BLaER1 treated with 17β-estradiol and CSF1 and Interleukin-3, amounts not matched to agents 10 nM and 100 nM (cell line): ENCODE measurements around the gene IRF2BP2.
A peak's percentile ranks its signal among the peaks of the same experiment; 100 is the strongest.

Experiments used
- H3K27ac ChIP-seq, 11 experiments: shearing (Covaris generic); formaldehyde crosslinking; 2 replicates each; pipeline ENCODE4 v1.8.1; 2022
- H3K27me3 ChIP-seq, 11 experiments: shearing (Covaris generic); formaldehyde crosslinking; 2 replicates each; pipeline ENCODE4 v1.8.1; 2022
- H3K36me3 ChIP-seq, 11 experiments: shearing (Covaris generic); formaldehyde crosslinking; 2 replicates each; pipeline ENCODE4 v1.8.1; 2022
- H3K4me1 ChIP-seq, 10 experiments: shearing (Covaris generic); formaldehyde crosslinking; 2 replicates each; pipeline ENCODE4 v1.8.1; 2022
- H3K4me2 ChIP-seq, 11 experiments: shearing (Covaris generic); formaldehyde crosslinking; 2 replicates each; pipeline ENCODE4 v1.8.1; 2022
- H3K4me3 ChIP-seq, 10 experiments: shearing (Covaris generic); formaldehyde crosslinking; 2 replicates each; pipeline ENCODE4 v1.8.1; 2022
- H3K9ac ChIP-seq, 11 experiments: shearing (Covaris generic); formaldehyde crosslinking; 2 replicates each; pipeline ENCODE4 v1.8.1; 2022
- H3K9me3 ChIP-seq, 11 experiments: shearing (Covaris generic); formaldehyde crosslinking; replicated peaks in 1 of 11; 2 replicates each; pipeline ENCODE4 v1.8.1; 2022
- H4K20me1 ChIP-seq, 11 experiments: shearing (Covaris generic); formaldehyde crosslinking; 2 replicates each; pipeline ENCODE4 v1.8.1; 2022
- Cebpa-rat ChIP-seq, 11 experiments: shearing (Covaris generic); IDR thresholded peaks; 2 replicates each; pipeline ENCODE4 v1.8.1; 2022

Gene IRF2BP2

GRCh38 chr1:234586304-234586703 is 23.7 kb downstream of the IRF2BP2 start:
- peaks cover 0 to 25% (median 7%) of the 10 kb centered on the region in 11 experiments; a peak in 10 of 22 replicates for H3K9me3 ChIP-seq
- H3K27me3 ChIP-seq: no peaks in the 10 kb centered on the region
- H4K20me1 ChIP-seq: no peaks in the 10 kb centered on the region
- H3K4me3 ChIP-seq: no peak overlapping the region
- H3K4me2 ChIP-seq: peak overlapping the region in 5 of 11 experiments; percentile 1 to 72 (median 19); a peak in 6 of 22 replicates
- H3K9ac ChIP-seq: no peak overlapping the region
- TF ChIP-seq Cebpa-rat (IDR thresholded peaks at IDR 0.05): no peak
- peaks cover 11 to 26% (median 21%) of the 10 kb centered on the region in 10 experiments; a peak in 18 of 20 replicates for H3K4me1 ChIP-seq
- peaks cover 0 to 8% (median 0%) of the 10 kb centered on the region in 11 experiments; a peak in 2 of 22 replicates for H3K36me3 ChIP-seq
- no peak overlapping the region for H3K27ac ChIP-seq

GRCh38 chr1:234585330-234586055 is 24.5 kb downstream of the IRF2BP2 start:
- Histone ChIP-seq H4K20me1 (no peaks in the 10 kb centered on the region), H3K4me1 (peaks cover 11 to 26% (median 21%) of the 10 kb centered on the region in 10 experiments; a peak in 18 of 20 replicates), H3K4me2 (peak overlapping the region in 4 of 11 experiments; percentile 1 to 42 (median 27); a peak in 5 of 22 replicates), H3K9ac (no peak overlapping the region), H3K4me3 (no peak overlapping the region), H3K27me3 (no peaks in the 10 kb centered on the region), H3K27ac (no peak overlapping the region), H3K9me3 (peaks cover 0 to 17% (median 0%) of the 10 kb centered on the region in 11 experiments; a peak in 3 of 22 replicates), H3K36me3 (0 out of 22 replicates have a peak, but pooled peaks cover 0 to under 1% (median 0%) of the 10 kb centered on the region in 11 experiments)
- no peak for TF ChIP-seq Cebpa-rat (IDR thresholded peaks at IDR 0.05)

DNA sequence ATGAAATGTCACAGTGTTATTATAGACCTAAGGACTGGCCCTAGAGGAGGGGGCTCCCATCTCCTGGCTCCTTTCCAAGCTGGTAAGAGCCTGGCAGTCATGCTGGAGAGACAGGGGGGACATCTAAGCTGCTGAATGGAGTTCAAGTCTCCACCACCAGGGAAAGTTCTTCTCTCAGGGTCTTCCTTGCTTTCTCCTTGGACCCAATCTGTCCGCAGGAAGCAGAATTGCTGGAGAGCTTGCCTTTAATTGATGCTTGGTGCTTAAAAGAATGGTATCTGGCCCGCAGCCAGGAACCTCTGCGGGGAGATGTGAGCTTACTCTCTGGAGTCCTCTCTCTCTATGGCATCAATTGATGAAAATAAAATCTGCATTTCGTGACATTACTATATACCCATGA is 25.1 kb downstream of the IRF2BP2 start:
- Histone ChIP-seq H3K4me2 (peak overlapping the region in 3 of 11 experiments; percentile 20 to 42 (median 34); a peak in 4 of 22 replicates), H3K36me3 (no peaks in the 10 kb centered on the region), H4K20me1 (no peaks in the 10 kb centered on the region), H3K9ac (no peak overlapping the region), H3K9me3 (peaks cover 0 to 12% (median 0%) of the 10 kb centered on the region in 11 experiments; a peak in 2 of 22 replicates), H3K27ac (no peak overlapping the region), H3K4me1 (peaks cover 11 to 26% (median 21%) of the 10 kb centered on the region in 10 experiments; a peak in 18 of 20 replicates), H3K27me3 (no peaks in the 10 kb centered on the region), H3K4me3 (no peak overlapping the region)
- no peak for TF ChIP-seq Cebpa-rat (IDR thresholded peaks at IDR 0.05)

DNA sequence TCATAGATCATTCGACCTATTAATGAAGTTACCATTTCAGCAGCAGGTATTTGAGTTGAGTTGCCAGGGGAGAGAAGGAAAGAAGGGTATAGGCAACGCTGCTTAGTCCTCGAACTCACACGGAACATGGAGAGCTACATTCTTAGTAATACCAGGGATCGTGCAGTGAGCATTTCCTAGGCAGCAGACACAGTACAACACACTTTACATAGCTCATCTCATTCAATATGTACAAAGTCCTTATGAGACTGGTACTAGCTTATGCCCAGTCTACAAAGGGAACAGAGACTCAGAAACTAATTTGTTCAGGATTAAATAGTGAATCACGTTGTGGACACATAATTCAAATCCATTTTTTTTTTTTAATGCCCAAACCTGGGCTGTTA is 25.6 kb downstream of the IRF2BP2 start:
- H3K9ac ChIP-seq: no peak overlapping the region
- H3K4me1 ChIP-seq: peaks cover 11 to 26% (median 20%) of the 10 kb centered on the region in 10 experiments; a peak in 18 of 20 replicates

DNA sequence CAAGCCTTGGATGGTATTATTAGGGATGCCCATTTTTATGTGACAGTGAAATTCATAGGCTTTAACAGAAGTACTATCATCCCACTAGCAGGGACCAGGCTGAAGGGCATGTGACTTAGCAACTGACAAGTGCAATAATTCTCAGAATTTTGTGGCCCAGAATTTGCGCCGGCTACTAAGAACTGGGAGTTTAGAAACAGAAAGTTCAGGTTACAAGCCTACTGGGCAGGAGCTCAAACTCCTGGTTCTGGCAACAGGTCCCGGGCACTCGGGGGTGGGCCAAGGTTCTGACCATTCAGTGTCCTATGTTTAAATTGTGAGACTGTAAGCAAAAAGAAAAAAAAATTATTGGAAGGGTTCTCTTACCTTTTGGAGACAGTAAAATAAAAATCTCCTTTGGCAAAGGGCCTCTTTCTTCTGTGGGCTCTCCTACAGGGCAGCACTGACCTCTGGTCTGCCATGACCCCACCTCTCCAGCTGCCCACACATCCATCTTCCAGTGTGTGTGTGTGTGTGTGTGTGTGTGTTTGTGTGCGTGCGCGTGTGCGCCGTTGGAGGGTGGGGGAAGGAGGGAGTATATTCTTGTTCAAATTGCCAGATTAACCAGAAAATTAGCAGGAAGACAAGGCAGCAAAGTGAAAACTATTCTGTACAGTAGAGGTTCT is 26.1 kb downstream of the IRF2BP2 start:
- no peak overlapping the region for H3K9ac ChIP-seq
- 0 out of 22 replicates have a peak, but pooled peaks cover 0 to 7% (median 0%) of the 10 kb centered on the region in 11 experiments for H3K9me3 ChIP-seq
- H4K20me1 ChIP-seq: no peaks in the 10 kb centered on the region
- peaks cover 11 to 26% (median 20%) of the 10 kb centered on the region in 10 experiments; a peak in 18 of 20 replicates for H3K4me1 ChIP-seq
- no peaks in the 10 kb centered on the region for H3K27me3 ChIP-seq
- H3K4me3 ChIP-seq: no peak overlapping the region
- H3K27ac ChIP-seq: no peak overlapping the region
- no peak for TF ChIP-seq Cebpa-rat (IDR thresholded peaks at IDR 0.05)
- no peak overlapping the region for H3K4me2 ChIP-seq
- no peaks in the 10 kb centered on the region for H3K36me3 ChIP-seq

More for the DNA sequence above, 25.6 kb downstream of the IRF2BP2 start:
- Histone ChIP-seq H3K27me3 (no peaks in the 10 kb centered on the region), H3K4me2 (no peak overlapping the region), H3K27ac (no peak overlapping the region), H3K4me3 (no peak overlapping the region), H4K20me1 (no peaks in the 10 kb centered on the region), H3K9me3 (peaks cover 0 to 7% (median 0%) of the 10 kb centered on the region in 11 experiments; a peak in 1 of 22 replicates), H3K36me3 (no peaks in the 10 kb centered on the region)
- TF ChIP-seq Cebpa-rat (IDR thresholded peaks at IDR 0.05): no peak

DNA sequence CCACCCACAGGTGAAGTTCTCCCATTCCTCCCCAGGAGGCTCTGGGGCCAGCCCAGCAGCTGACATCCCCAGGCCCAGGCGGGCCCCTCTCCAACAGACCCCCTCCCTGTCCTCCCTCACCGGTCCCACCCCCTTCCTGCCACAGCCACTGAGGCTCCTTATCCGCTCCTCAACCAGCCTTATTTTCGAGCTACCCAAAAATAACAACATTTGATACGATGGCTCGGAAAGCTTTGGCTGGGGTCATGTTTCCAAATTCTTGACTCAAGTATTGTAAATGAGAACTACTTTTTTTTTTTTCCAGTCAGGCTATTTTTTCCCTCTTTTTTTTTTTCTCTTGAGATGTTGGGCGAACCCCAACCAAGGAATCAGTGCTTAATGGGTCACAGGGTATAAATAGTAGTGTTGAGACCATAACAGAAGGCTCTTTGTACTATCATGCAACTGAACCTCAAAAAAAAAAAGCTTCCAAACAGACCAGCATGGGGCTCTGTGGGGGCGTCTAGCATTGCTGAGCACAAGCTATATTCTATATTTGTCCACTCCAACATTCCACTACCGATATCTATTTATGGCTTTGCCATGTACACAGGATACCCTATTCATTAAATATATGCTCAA is 27.2 kb downstream of the IRF2BP2 start:
- Histone ChIP-seq H3K27ac (no peak overlapping the region), H4K20me1 (no peaks in the 10 kb centered on the region), H3K36me3 (no peaks in the 10 kb centered on the region), H3K4me1 (peaks cover 11 to 26% (median 19%) of the 10 kb centered on the region in 10 experiments; a peak in 18 of 20 replicates), H3K27me3 (no peaks in the 10 kb centered on the region), H3K9ac (no peak overlapping the region), H3K4me2 (no peak overlapping the region), H3K4me3 (no peak overlapping the region), H3K9me3 (0 out of 22 replicates have a peak, but pooled peaks cover 0 to 7% (median 0%) of the 10 kb centered on the region in 11 experiments)
- no peak for TF ChIP-seq Cebpa-rat (IDR thresholded peaks at IDR 0.05)

DNA sequence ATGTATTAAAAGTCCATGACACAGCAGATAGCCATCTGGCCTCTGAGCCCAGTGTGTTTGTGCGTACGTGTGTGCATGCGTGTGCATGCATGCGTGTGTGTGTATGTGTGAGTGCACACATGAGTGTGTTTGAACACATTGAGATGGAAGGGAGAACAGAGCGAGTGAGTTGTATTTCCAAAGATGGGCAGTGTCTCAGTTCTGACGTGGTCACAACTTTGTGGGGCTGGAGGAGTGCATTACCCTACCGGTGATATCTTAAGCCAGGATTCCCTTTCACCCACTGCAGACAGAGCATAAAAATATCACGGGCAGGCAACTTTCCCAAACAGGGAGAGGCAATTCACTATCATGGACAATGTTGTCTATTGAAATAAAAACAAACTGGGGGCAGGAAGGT is 27.8 kb downstream of the IRF2BP2 start:
- Histone ChIP-seq H3K4me3 (no peak overlapping the region), H4K20me1 (no peaks in the 10 kb centered on the region), H3K9ac (no peak overlapping the region), H3K4me1 (peaks cover 11 to 24% (median 15%) of the 10 kb centered on the region in 10 experiments; a peak in 18 of 20 replicates), H3K4me2 (no peak overlapping the region), H3K9me3 (0 out of 22 replicates have a peak, but pooled peaks cover 0 to 7% (median 0%) of the 10 kb centered on the region in 11 experiments), H3K27ac (no peak overlapping the region), H3K27me3 (no peaks in the 10 kb centered on the region), H3K36me3 (no peaks in the 10 kb centered on the region)
- TF ChIP-seq Cebpa-rat (IDR thresholded peaks at IDR 0.05): no peak

- Histone ChIP-seq H3K4me3 (no peak overlapping the region), H3K4me1 (peaks cover 3 to 14% (median 11%) of the 10 kb centered on the region in 10 experiments; a peak in 14 of 20 replicates), H3K27me3 (no peaks in the 10 kb centered on the region), H3K36me3 (no peaks in the 10 kb centered on the region), H3K4me2 (no peak overlapping the region), H3K27ac (no peak overlapping the region), H3K9ac (no peak overlapping the region), H3K9me3 (0 out of 22 replicates have a peak, but pooled peaks cover 0 to 7% (median 0%) of the 10 kb centered on the region in 11 experiments), H4K20me1 (no peaks in the 10 kb centered on the region)
- no peak for TF ChIP-seq Cebpa-rat (IDR thresholded peaks at IDR 0.05)
Measured at GRCh38 chr1:234581063-234581714, 28.8 kb downstream of the IRF2BP2 start.
